H1 (cell line): ENCODE measurements around the gene COL11A1.

ENCODE experiments used
- CTCF ChIP-seq, 3 experiments: IDR thresholded peaks; 1 replicate in 2 of 3; 2 replicates in 1 of 3; pipeline versions ENCODE4 v1.5.1 to v1.6.1; 2011; ENCODE audit warnings: low read length in 3 of 3, mild to moderate bottlenecking in 3 of 3, inconsistent platforms in 2 of 3, low read depth in 1 of 3, moderate library complexity in 1 of 3; ENCODE audit not compliant: insufficient read depth in 1 of 3; ENCODE audit errors: control extremely low read depth in 1 of 3
- KDM1A ChIP-seq: fragments of 200-600, 300-600 bp; sonication (generic); IDR thresholded peaks from 2 replicates; pipeline ENCODE4 v1.7.1; 2016; ENCODE audit warnings: mild to moderate bottlenecking, low read length, borderline replicate concordance

- TF ChIP-seq CTCF (IDR thresholded peaks at IDR 0.05; ENCODE audit: control extremely low read depth in 1 of 3, insufficient read depth in 1 of 3, low read depth in 1 of 3, low read length in 3 of 3) (no peak), KDM1A (no peak)
These were observed 37.1 kb upstream of the COL11A1 start for GRCh38 chr1:103145449-103145848.
